CD4-positive, alpha-beta T cell treated with Interleukin-17A for 1 hour (primary cell): ENCODE measurements around the gene TFDP1.
"Not testable (repeated sequence)": the region's sequence is repeated elsewhere in the genome, so short reads cannot be mapped to it uniquely, and the experiment has no call there.

Source experiments
- DNase-seq: peaks from one replicate; pipeline ENCODE4 v3.0.0-alpha.2; 2020

TFDP1 gene

GRCh38 chr13:113620036-113620796 lies 35.7 kb downstream of the TFDP1 start:
- DNase-seq, result no peak

GRCh38 chr13:113621046-113621445 lies 36.5 kb downstream of the TFDP1 start:
- DNase-seq, result no peak

GRCh38 chr13:113621498-113621897 lies 36.9 kb downstream of the TFDP1 start:
- not testable (repeated sequence) for DNase-seq

GRCh38 chr13:113621986-113622550 lies 37.5 kb downstream of the TFDP1 start:
- DNase-seq, result not testable (repeated sequence)

- no peak for DNase-seq
Measured at GRCh38 chr13:113622791-113623490, 38.4 kb downstream of the TFDP1 start.

- no peak for DNase-seq
Measured at GRCh38 chr13:113623491-113624234, 39.1 kb downstream of the TFDP1 start.

- DNase-seq, result no peak
Measured at GRCh38 chr13:113624235-113624587, 39.7 kb downstream of the TFDP1 start.

GRCh38 chr13:113624640-113625304 lies 40.2 kb downstream of the TFDP1 start:
- DNase-seq, result not testable (repeated sequence)

- DNase-seq, result no peak
Measured at GRCh38 chr13:113625965-113626721, 41.6 kb downstream of the TFDP1 start.

GRCh38 chr13:113627136-113627535 lies 42.6 kb downstream of the TFDP1 start:
- no peak for DNase-seq

- DNase-seq, result no peak
Measured at GRCh38 chr13:113628291-113629270, 44.0 kb downstream of the TFDP1 start.

- no peak for DNase-seq
Measured at GRCh38 chr13:113629866-113630265, 45.3 kb downstream of the TFDP1 start.

- no peak for DNase-seq
Measured at GRCh38 chr13:113630296-113630695, 45.7 kb downstream of the TFDP1 start.

GRCh38 chr13:113630804-113631203 lies 46.3 kb downstream of the TFDP1 start:
- no peak for DNase-seq

- DNase-seq, result no peak
Measured at GRCh38 chr13:113631341-113632095, 47.0 kb downstream of the TFDP1 start.

GRCh38 chr13:113632706-113633484 lies 48.3 kb downstream of the TFDP1 start:
- DNase-seq, result no peak

- no peak for DNase-seq
Measured at GRCh38 chr13:113633485-113633873, 48.9 kb downstream of the TFDP1 start.

GRCh38 chr13:113634279-113635047 lies 49.9 kb downstream of the TFDP1 start:
- DNase-seq, result no peak
